GM18870 (cell line): ENCODE results near the gene VCAN.

Experiments
- ATAC-seq: cut with Tn5 transposase; IDR thresholded peaks from one replicate; pipeline ENCODE4 v1.9.1; 2021; ENCODE audit warnings: moderate library complexity; ENCODE audit not compliant: unreplicated experiment

Gene VCAN

GRCh38 chr5:83467371-83468035, 4.0 kb upstream of the VCAN start:
- ATAC-seq = no peak

- ATAC-seq = no peak
These were observed 2.5 kb upstream of the VCAN start for GRCh38 chr5:83469075-83469474.

- no peak for ATAC-seq
These were observed 779 bp upstream of the VCAN start for GRCh38 chr5:83470526-83471404.

GRCh38 chr5:83472213-83472507, 616 bp downstream of the VCAN start:
- no peak for ATAC-seq

GRCh38 chr5:83472508-83473345, 1.2 kb downstream of the VCAN start:
- no peak for ATAC-seq

- peak; percentile 69 for ATAC-seq
These were observed 2.0 kb downstream of the VCAN start for GRCh38 chr5:83473346-83474160.

- peak; percentile 44 for ATAC-seq
These were observed 2.7 kb downstream of the VCAN start for GRCh38 chr5:83474161-83474796.

- no peak for ATAC-seq
These were observed 3.4 kb downstream of the VCAN start for GRCh38 chr5:83474991-83475390.

GRCh38 chr5:83475391-83475863, 3.9 kb downstream of the VCAN start:
- no peak for ATAC-seq

GRCh38 chr5:83475935-83476814, 4.6 kb downstream of the VCAN start:
- no peak for ATAC-seq

- no peak for ATAC-seq
These were observed 11.4 kb downstream of the VCAN start for GRCh38 chr5:83482961-83483360.

GRCh38 chr5:83484294-83484693, 12.8 kb downstream of the VCAN start:
- no peak for ATAC-seq

GRCh38 chr5:83485842-83486241, 14.3 kb downstream of the VCAN start:
- ATAC-seq = no peak

GRCh38 chr5:83487155-83487554, 15.6 kb downstream of the VCAN start:
- no peak for ATAC-seq

GRCh38 chr5:83488271-83488670, 16.7 kb downstream of the VCAN start:
- ATAC-seq = no peak

- no peak for ATAC-seq
These were observed 17.3 kb downstream of the VCAN start for GRCh38 chr5:83488821-83489220.

GRCh38 chr5:83490203-83490602, 18.7 kb downstream of the VCAN start:
- ATAC-seq = no peak

GRCh38 chr5:83492331-83492730, 20.8 kb downstream of the VCAN start:
- ATAC-seq = no peak

- no peak for ATAC-seq
These were observed 22.1 kb downstream of the VCAN start for GRCh38 chr5:83493644-83494043.
